Brain microvascular endothelial cell (primary cell): Measurements from ENCODE around the gene DDHD1.

ENCODE experiments used
- DNase-seq: peaks from one replicate; pipeline ENCODE4 v3.0.0-alpha.2; 2020
- H3K27ac ChIP-seq: fragments of 250-450 bp; sonication (Bioruptor Pico); 2 replicates; pipeline ENCODE4 v1.5.1; 2020; ENCODE audit warnings: mild to moderate bottlenecking, moderate library complexity
- H3K27me3 ChIP-seq: fragments of 250-450 bp; sonication (Bioruptor Pico); replicated peaks from 2 replicates; pipeline ENCODE4 v1.5.1; 2020; ENCODE audit warnings: mild to moderate bottlenecking
- H3K36me3 ChIP-seq: fragments of 250-450 bp; sonication (Bioruptor Pico); replicated peaks from 2 replicates; pipeline ENCODE4 v1.5.1; 2020; ENCODE audit warnings: mild to moderate bottlenecking
- H3K4me3 ChIP-seq: 2 replicates; pipeline ENCODE4 v1.5.1; 2011; ENCODE audit warnings: low read depth, mild to moderate bottlenecking, control low read depth, low read length, moderate library complexity
- in situ Hi-C: cut with HindIII; loops from 2 replicates; pipeline ENCODE4 v1.10.0; 2017; ENCODE audit warnings: low sequenced_read_pairs, low pct_ligation_motif_present
- TF ChIP-seq, protein P1 (sequence below): IDR thresholded peaks from 2 replicates; pipeline ENCODE4 v1.5.1; 2011; ENCODE audit warnings: low read depth, mild to moderate bottlenecking, moderate library complexity, low read length, control low read depth, inconsistent platforms; ENCODE audit errors: missing control alignments

DDHD1 gene

DNA sequence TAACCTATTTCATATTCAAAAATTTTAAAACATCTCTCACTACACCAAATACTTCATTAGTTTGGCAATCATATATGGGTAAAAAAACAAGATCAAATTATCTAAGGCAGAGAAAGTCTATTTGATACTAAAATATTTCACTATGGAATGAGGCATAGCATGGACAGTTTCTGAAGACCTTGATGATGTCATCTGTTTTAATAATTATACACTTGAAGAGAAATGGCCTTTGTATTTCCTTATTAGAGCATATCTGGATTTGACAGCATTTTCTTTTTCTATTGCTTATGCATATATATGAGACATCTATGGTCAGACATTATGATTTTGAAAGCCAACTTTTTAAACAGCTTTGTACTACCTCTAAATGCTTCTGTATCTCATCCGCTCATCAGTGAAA lies 88.6 kb downstream of the DDHD1 start:
- Histone ChIP-seq H3K27me3 (no peaks in the 10 kb centered on the region), H3K36me3 (no peaks in the 10 kb centered on the region), H3K4me3 (no peak overlapping the region), H3K27ac (no peak overlapping the region)
- in situ Hi-C loops, result no loop called here
- TF ChIP-seq, protein P1, sequence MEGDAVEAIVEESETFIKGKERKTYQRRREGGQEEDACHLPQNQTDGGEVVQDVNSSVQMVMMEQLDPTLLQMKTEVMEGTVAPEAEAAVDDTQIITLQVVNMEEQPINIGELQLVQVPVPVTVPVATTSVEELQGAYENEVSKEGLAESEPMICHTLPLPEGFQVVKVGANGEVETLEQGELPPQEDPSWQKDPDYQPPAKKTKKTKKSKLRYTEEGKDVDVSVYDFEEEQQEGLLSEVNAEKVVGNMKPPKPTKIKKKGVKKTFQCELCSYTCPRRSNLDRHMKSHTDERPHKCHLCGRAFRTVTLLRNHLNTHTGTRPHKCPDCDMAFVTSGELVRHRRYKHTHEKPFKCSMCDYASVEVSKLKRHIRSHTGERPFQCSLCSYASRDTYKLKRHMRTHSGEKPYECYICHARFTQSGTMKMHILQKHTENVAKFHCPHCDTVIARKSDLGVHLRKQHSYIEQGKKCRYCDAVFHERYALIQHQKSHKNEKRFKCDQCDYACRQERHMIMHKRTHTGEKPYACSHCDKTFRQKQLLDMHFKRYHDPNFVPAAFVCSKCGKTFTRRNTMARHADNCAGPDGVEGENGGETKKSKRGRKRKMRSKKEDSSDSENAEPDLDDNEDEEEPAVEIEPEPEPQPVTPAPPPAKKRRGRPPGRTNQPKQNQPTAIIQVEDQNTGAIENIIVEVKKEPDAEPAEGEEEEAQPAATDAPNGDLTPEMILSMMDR, result no peak
- DNase-seq, result no peak

DNA sequence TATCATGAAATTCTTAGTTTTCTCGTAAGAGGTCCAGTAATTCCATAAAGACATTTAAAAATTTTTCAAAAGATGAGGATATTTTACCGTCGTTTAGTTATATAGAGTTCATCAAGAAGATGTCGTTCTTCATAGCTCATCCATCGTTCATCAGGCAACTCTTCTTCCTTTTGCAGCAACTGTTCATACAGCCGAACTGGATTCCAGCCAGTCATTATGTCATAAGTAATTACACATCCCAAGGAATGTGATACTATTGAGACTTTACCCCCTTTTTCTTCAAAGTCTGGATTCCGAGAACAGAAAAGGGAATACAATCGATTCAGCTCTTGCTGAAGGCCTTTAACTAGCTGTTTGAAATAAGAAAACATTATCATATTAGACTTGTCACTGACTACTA lies 90.3 kb downstream of the DDHD1 start:
- Histone ChIP-seq H3K36me3 (no peaks in the 10 kb centered on the region), H3K27ac (no peak overlapping the region), H3K4me3 (no peak overlapping the region), H3K27me3 (no peaks in the 10 kb centered on the region)
- TF ChIP-seq, protein P1, result no peak
- DNase-seq, result peak; percentile 17
- in situ Hi-C loops, result no loop called here

DNA sequence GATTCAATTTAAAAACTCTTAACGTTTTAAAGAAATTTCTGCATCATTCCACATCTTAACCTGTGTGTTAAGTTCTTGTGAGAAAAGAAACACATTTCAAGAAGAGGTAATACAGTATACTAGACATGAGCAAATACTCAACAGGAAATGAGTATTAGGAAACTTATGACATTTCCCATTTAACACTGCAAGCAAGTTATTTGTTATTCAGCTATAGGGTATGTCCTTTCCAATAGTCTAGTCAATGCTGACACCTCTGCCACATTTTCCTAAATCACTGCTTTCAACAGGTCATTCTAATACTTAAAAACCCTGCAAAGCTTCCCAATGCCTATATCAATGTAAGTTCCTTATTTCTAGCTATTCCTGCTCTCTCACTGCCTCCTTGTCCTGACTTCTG lies 93.1 kb downstream of the DDHD1 start:
- Histone ChIP-seq H3K27me3 (no peaks in the 10 kb centered on the region), H3K36me3 (no peaks in the 10 kb centered on the region), H3K27ac (no peak overlapping the region), H3K4me3 (no peak overlapping the region)
- TF ChIP-seq, protein P1, result no peak
- no peak for DNase-seq
- in situ Hi-C loops, result no loop called here

DNA sequence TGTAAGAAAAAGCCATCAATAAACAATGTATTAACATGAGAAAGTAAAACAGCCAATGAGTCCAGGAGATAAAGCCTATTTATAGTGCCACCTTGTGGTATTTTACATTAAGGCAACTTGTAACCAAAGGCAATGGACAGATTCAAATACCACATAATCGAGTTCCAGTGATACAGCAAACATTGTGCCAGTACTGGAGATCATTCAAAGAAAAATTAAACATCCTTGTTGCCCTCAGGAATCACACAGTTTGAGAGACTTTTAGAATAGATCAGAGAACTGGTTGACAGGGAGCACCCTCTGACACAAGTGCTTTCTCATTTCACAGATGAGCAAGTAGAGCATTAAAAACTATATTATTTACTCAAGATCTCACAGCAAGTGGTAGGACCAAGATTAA lies 98.1 kb downstream of the DDHD1 start:
- DNase-seq, result peak; percentile 22
- Histone ChIP-seq H3K4me3 (no peak overlapping the region), H3K36me3 (no peaks in the 10 kb centered on the region), H3K27ac (no peak overlapping the region), H3K27me3 (no peaks in the 10 kb centered on the region)
- in situ Hi-C loops, result no loop called here
- TF ChIP-seq, protein P1, result peak; percentile 56

DNA sequence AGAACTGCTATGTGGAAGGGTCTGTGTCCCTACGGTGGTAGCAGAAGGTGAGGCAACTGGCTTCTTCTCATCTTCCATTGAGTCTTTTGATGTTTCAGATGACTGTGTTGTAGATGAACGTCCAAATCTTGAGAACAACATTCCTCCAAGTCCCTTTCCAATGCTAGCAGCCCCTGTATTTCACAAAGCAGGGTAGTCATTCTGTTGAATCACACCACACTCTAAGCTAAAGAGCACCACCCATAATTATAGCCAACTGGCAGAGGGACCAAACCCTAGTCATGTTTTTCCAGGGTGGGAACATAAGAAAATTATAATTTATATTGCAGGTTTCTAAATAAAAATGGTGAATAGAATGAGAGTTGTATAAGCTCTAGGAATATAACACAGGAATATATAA lies 98.7 kb downstream of the DDHD1 start:
- no peak overlapping the region for H3K27ac ChIP-seq
- in situ Hi-C loops, result no loop called here
- no peaks in the 10 kb centered on the region for H3K36me3 ChIP-seq
- H3K27me3 ChIP-seq, result no peaks in the 10 kb centered on the region
- TF ChIP-seq, protein P1, result no peak
- no peak overlapping the region for H3K4me3 ChIP-seq
- DNase-seq, result peak; percentile 22

DNA sequence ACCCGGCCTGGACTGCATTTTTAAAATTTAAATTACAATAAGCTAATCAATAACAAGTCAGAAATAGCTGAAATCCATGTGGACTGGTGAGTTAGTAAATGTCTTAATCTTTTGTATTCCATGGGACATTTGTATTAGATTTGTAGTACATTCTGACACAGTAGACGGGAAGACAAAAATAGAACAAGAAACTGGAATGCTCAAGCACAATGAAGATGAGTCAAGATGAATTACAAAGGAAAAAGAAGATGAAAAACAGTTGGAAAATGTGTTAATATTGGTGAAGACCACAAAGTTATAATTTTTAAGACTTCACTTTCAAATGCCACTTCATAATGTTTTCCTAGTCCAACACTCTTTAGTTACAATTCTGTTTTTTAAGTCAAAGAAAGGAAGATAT lies 104.5 kb downstream of the DDHD1 start:
- Histone ChIP-seq H3K27me3 (no peaks in the 10 kb centered on the region), H3K4me3 (no peak overlapping the region), H3K36me3 (no peaks in the 10 kb centered on the region), H3K27ac (no peak overlapping the region)
- no peak for DNase-seq
- in situ Hi-C loops, result no loop called here
- TF ChIP-seq, protein P1, result no peak
